Endometrial microvascular endothelial cells (primary cell): Measurements from ENCODE around the gene SGPP2. TPM values are rescaled to one million over a fixed set of nuclear protein-coding genes. Genes with fewer than 3 reads are reported as not detected.
"Not testable (repeated sequence)": the region's sequence is repeated elsewhere in the genome, so short reads cannot be mapped to it uniquely, and the experiment has no call there.

Source experiments
- in situ Hi-C: cut with HindIII; loops from 2 replicates; pipeline ENCODE4 v1.10.0; 2017; ENCODE audit warnings: low sequenced_read_pairs, low pct_unique_long_range_greater_than_20kb; ENCODE audit errors: inconsistent ontology term
- total RNA-seq: library from RNA; depleted of rRNA; stranded (reverse); fragments of >200 nt; gene quantifications from one replicate; pipeline ENCODE4 v1.2.3, GENCODE V29; 2015; ENCODE audit errors: inconsistent ontology term

Gene SGPP2
- total RNA-seq, 1 donor from 2014 or later: not detected

- in situ Hi-C loops: no loop called here
Observed at GRCh38 chr2:222423632-222424275, 589 bp upstream of the SGPP2 start.

- in situ Hi-C loops: no loop called here
Observed at GRCh38 chr2:222424729-222425671, 657 bp downstream of the SGPP2 start.

GRCh38 chr2:222427646-222428301 is 3.4 kb downstream of the SGPP2 start:
- in situ Hi-C loops: no loop called here

DNA sequence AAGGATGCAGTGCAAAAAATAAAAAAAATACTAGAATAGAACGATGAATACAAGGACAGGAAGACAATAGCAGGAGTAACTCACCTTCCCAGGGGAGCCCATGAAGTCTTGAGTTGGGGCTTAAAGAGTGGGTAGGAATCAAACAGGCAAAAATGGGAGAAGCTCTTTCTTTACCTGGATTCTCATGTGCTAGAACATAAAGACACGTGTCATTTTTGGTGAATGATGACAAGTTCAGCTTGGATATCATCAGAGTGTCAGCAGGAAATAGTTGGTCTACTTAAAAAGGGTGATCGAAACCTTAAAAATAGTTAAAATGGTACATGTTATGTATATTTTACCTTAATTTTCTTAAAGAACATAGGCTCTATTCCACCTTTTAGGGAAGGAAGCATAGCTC is 5.7 kb downstream of the SGPP2 start:
- in situ Hi-C loops: no loop called here

DNA sequence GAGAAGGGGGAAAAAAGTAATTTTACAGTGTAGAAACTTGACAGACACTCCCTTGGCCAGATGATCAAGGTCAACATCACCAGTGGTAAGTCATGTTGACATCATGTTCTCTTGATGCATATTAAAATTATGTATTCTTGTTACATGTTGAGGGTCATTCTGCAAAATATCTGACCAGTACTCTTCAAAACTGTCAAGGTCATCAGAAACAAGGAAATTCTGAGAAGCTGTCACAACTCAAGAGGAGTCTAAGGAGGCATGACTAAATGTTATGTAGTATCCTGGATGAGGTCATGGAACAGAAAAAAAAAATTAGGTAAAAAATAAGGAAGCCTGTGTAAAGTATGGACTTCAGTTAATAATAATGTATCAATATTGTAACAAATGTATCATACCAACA is 6.3 kb downstream of the SGPP2 start:
- in situ Hi-C loops: no loop called here

- in situ Hi-C loops: no loop called here
Observed at GRCh38 chr2:222431869-222432268, 7.5 kb downstream of the SGPP2 start.

- in situ Hi-C loops: no loop called here
Observed at GRCh38 chr2:222433332-222434173, 9.2 kb downstream of the SGPP2 start.

- in situ Hi-C loops: no loop called here
Observed at GRCh38 chr2:222434204-222434603, 9.9 kb downstream of the SGPP2 start.

- in situ Hi-C loops: not testable (repeated sequence)
Observed at GRCh38 chr2:222435400-222436039, 11.2 kb downstream of the SGPP2 start.

DNA sequence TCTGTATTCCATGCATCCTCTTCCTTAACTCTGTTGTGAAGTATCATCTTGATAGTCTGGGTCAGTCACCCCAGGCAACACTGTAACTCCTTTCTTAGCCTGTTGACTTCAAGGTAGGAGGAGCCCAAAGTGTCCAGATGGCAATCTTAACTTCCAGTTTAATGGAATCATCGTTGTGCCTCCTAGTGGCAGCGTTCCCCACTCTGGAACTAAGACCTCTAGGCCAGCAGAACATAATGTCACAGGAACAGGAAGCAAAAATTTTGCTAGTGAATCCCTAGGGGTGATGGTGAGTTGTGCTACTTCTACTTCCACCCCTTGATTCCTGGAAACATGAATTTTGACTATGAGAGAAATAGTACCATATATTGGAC is 11.7 kb downstream of the SGPP2 start:
- in situ Hi-C loops: no loop called here

- in situ Hi-C loops: no loop called here
Observed at GRCh38 chr2:222439692-222440091, 15.3 kb downstream of the SGPP2 start.

DNA sequence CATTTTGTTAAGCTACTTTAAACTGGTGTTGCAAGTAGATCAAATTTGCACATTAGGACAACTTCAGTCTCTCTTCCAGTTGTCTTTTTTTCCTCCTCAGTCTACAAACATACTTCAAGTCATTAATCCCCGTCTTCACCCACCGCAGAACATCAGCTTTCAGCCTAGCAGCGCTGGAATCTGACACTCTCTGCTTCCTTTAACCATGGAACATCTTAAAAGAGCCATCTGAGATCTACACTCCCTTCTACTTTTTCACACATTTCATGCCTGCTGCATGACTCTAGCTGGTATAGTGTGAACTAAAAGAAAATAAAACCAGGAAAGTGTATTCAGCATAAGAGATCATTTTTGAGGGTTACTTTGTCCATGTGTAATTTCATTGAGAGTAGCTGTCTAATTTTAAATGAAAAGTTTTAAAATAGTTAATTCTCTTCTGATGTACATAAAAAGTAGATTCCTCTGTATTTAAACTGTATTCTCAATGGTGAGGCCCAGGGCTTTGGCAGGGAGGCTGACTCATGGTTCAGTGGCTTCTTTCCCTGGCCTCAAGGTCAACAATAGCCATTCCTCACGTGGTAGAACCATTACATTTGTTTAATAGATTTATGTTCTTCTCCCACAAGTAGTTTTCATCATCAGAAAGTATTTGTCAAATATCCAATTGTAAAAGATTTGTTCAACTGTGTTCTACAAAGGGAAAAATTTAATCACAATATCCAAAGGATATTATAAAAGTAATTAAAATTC is 16.5 kb downstream of the SGPP2 start:
- in situ Hi-C loops: no loop called here

- in situ Hi-C loops: no loop called here
Observed at GRCh38 chr2:222442665-222443064, 18.3 kb downstream of the SGPP2 start.

DNA sequence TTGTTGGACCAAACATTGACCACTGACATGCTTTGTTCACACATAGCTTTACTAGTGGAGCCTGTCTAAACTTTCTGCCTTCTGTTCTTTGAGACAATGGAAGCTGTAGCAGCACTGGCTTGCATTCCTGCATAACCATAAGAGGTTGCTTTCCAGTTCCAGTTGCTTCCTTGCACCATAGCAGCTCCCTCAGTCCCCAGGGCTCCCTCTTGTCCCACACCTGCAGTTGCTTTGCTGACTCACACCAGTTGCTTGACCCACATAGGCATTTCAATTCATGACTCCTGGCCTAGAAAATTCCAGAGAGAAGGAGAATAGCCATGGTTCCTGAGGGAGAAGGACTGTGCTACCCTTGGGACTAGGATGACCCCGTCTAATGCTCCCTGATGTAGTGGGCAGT is 20.9 kb downstream of the SGPP2 start:
- in situ Hi-C loops: no loop called here

GRCh38 chr2:222447131-222447530 is 22.8 kb downstream of the SGPP2 start:
- in situ Hi-C loops: no loop called here

GRCh38 chr2:222448748-222449181 is 24.4 kb downstream of the SGPP2 start:
- in situ Hi-C loops: no loop called here

DNA sequence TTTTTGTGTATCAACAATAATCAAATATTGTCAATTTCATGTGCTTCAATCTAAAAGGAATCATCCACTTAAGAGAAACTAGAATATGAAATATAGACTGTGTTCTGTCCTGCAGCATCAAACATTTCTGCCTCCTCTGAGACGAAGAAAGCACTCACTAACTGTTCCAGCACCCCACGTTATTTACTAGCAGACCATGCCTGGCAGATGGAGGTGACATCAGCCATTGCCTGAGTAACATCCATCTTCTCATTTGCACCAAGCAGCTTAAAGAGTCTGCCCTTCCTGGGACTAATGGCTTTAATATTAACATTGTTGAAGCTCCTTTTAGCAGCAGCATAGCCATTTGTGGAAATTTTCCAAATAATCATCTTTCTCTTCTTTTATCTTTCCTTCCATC is 25.7 kb downstream of the SGPP2 start:
- in situ Hi-C loops: no loop called here

- in situ Hi-C loops: no loop called here
Observed at GRCh38 chr2:222451224-222451674, 26.9 kb downstream of the SGPP2 start.
